Gastroesophageal sphincter (tissue), 3 donors: ENCODE data around the gene TSPAN14.

Experiments
- EP300 ChIP-seq: sonication (generic); formaldehyde crosslinking; IDR thresholded peaks from one replicate; pipeline ENCODE4 v1.6.1; 2017; ENCODE audit warnings: antibody characterized with exemption, mild to moderate bottlenecking
- POLR2A ChIP-seq, 2 donors: fragments of 450-650 bp; IDR thresholded peaks; one replicate each; pipeline ENCODE4 v1.6.1; 2017; ENCODE audit warnings: antibody characterized with exemption in 2 of 2, mild to moderate bottlenecking in 2 of 2, moderate library complexity in 1 of 2
- TF ChIP-seq, protein P1 (sequence below), 4 experiments: fragments of 200-600 bp in 2 of 4; fragments of 450-650 bp in 2 of 4; sonication (generic) in 1 of 4; IDR thresholded peaks; one replicate each; pipeline ENCODE4 v1.5.1; 2017 to 2019; ENCODE audit warnings: antibody characterized with exemption in 4 of 4, mild to moderate bottlenecking in 2 of 4, moderate library complexity in 2 of 4

GRCh38 chr10:80471001-80471400, 16.9 kb downstream of the TSPAN14 start:
- no peak for TF ChIP-seq EP300
- TF ChIP-seq, protein P1, sequence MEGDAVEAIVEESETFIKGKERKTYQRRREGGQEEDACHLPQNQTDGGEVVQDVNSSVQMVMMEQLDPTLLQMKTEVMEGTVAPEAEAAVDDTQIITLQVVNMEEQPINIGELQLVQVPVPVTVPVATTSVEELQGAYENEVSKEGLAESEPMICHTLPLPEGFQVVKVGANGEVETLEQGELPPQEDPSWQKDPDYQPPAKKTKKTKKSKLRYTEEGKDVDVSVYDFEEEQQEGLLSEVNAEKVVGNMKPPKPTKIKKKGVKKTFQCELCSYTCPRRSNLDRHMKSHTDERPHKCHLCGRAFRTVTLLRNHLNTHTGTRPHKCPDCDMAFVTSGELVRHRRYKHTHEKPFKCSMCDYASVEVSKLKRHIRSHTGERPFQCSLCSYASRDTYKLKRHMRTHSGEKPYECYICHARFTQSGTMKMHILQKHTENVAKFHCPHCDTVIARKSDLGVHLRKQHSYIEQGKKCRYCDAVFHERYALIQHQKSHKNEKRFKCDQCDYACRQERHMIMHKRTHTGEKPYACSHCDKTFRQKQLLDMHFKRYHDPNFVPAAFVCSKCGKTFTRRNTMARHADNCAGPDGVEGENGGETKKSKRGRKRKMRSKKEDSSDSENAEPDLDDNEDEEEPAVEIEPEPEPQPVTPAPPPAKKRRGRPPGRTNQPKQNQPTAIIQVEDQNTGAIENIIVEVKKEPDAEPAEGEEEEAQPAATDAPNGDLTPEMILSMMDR (IDR thresholded peaks at IDR 0.05), result no peak
- TF ChIP-seq POLR2A (IDR thresholded peaks at IDR 0.05), result no peak
